B cell (primary cell): Measurements from ENCODE around the gene ADAMTS19. TPM values are rescaled to one million over a fixed set of nuclear protein-coding genes. Genes with fewer than 3 reads are reported as not detected.

ENCODE experiments used
- ATAC-seq: fragments of 200-7000 bp; cut with Tn5 transposase; one replicate; pipeline ENCODE4 v1.10.0; 2021; ENCODE audit warnings: low read depth, mild to moderate bottlenecking, moderate number of reproducible peaks, moderate library complexity
- CTCF ChIA-PET: fragments of 350-600 bp; sonication (Branson Sonifier 250); formaldehyde crosslinking; loops from one replicate; lab custom pipeline; 2021; ENCODE audit warnings: antibody characterized with exemption, inconsistent platforms; lab: Charles Lee
- POLR2A ChIA-PET: fragments of 350-600 bp; sonication (Branson Sonifier 250); formaldehyde crosslinking; loops from one replicate; lab custom pipeline; 2021; ENCODE audit warnings: antibody characterized with exemption; lab: Charles Lee
- DNase-seq: peaks from one replicate; pipeline ENCODE4 v3.0.0; 2013
- H2AFZ ChIP-seq: 2 replicates; pipeline ENCODE4 v1.6.1; 2012; ENCODE audit warnings: mild to moderate bottlenecking, low read depth, low read length; ENCODE audit not compliant: insufficient read depth, poor library complexity, severe bottlenecking
- H3K27ac ChIP-seq, 2 donors: 1 replicate in 1 of 2; 2 replicates in 1 of 2; pipeline ENCODE4 v1.5.1; 2012 to 2013; ENCODE audit warnings: low read length in 2 of 2, mild to moderate bottlenecking in 2 of 2, moderate library complexity in 1 of 2
- H3K27me3 ChIP-seq, 4 experiments: fragments of 200-600 bp in 1 of 4; sonication (generic) in 1 of 4; replicated peaks in 1 of 4; 1 replicate in 2 of 4; 2 replicates in 2 of 4; pipeline versions ENCODE4 v1.6.1 to v1.7.0; 2013 to 2016; ENCODE audit warnings: low read length in 3 of 4, mild to moderate bottlenecking in 2 of 4, mixed read lengths in 1 of 4, moderate library complexity in 1 of 4; ENCODE audit not compliant: insufficient read depth in 4 of 4, control insufficient read depth in 3 of 4; ENCODE audit errors: control extremely low read depth in 1 of 4
- H3K36me3 ChIP-seq, 2 experiments: replicated peaks in 1 of 2; 1 replicate in 1 of 2; 2 replicates in 1 of 2; pipeline versions ENCODE4 v1.6.1 to v1.7.1; 2013; ENCODE audit warnings: low read length in 1 of 2; ENCODE audit not compliant: insufficient read depth in 2 of 2, control insufficient read depth in 1 of 2; ENCODE audit errors: control extremely low read depth in 1 of 2, extremely low read depth in 1 of 2
- H3K4me1 ChIP-seq, 2 donors: fragments of 200-600 bp in 1 of 2; sonication (generic) in 1 of 2; 1 replicate in 1 of 2; 2 replicates in 1 of 2; pipeline versions ENCODE4 v1.5.1 to v1.6.1; 2013 to 2017; ENCODE audit warnings: low read length in 2 of 2; ENCODE audit not compliant: control insufficient read depth in 2 of 2, insufficient read depth in 2 of 2
- H3K4me2 ChIP-seq: replicated peaks from 2 replicates; pipeline ENCODE3; 2012; ENCODE audit warnings: mild to moderate bottlenecking, low read depth, low read length; ENCODE audit not compliant: poor library complexity, severe bottlenecking
- H3K4me3 ChIP-seq, 5 experiments: fragments of 200-600 bp in 1 of 5; sonication (generic) in 1 of 5; 1 replicate in 3 of 5; 2 replicates in 2 of 5; pipeline versions ENCODE4 v1.5.1 to v1.7.0; 2011 to 2016; ENCODE audit warnings: low read length in 4 of 5, mild to moderate bottlenecking in 4 of 5, low read depth in 2 of 5, control low read depth in 1 of 5, moderate library complexity in 1 of 5; ENCODE audit not compliant: insufficient read depth in 1 of 5; ENCODE audit errors: control extremely low read depth in 1 of 5, extremely low read depth in 1 of 5
- H3K79me2 ChIP-seq: fragments of 200-600 bp; sonication (generic); one replicate; pipeline ENCODE4 v1.6.0; 2016; ENCODE audit warnings: low read length; ENCODE audit not compliant: control insufficient read depth, insufficient read depth
- H3K9ac ChIP-seq: fragments of 200-600 bp; sonication (generic); 2 replicates; pipeline ENCODE4 v1.6.1; 2017; ENCODE audit warnings: mild to moderate bottlenecking, low read length, moderate library complexity
- H3K9me3 ChIP-seq, 3 donors: one replicate each; pipeline versions ENCODE4 v1.6.1 to v1.7.1; 2013; ENCODE audit warnings: low read length in 2 of 3; ENCODE audit not compliant: control insufficient read depth in 2 of 3, insufficient read depth in 1 of 3; ENCODE audit errors: control extremely low read depth in 1 of 3
- H4K20me1 ChIP-seq: 2 replicates; pipeline ENCODE4 v1.6.0; 2012; ENCODE audit warnings: mild to moderate bottlenecking, low read length; ENCODE audit not compliant: insufficient read depth, control insufficient read depth, poor library complexity, severe bottlenecking
- H3K27ac Mint-ChIP-seq: one replicate; pipeline ENCODE4 v1.8.0; 2021; ENCODE audit warnings: mixed read lengths
- H3K27me3 Mint-ChIP-seq: one replicate; pipeline ENCODE4 v1.8.0; 2021; ENCODE audit warnings: mixed read lengths
- H3K4me1 Mint-ChIP-seq: one replicate; pipeline ENCODE4 v1.8.0; 2021; ENCODE audit warnings: mixed read lengths
- H3K4me3 Mint-ChIP-seq: one replicate; pipeline ENCODE4 v1.8.0; 2021; ENCODE audit warnings: mixed read lengths
- H3K9me3 Mint-ChIP-seq: one replicate; pipeline ENCODE4 v1.8.0; 2022; ENCODE audit warnings: mixed read lengths; ENCODE audit not compliant: insufficient read depth
- CTCF ChIP-seq: fragments of 200-600 bp; IDR thresholded peaks from one replicate; pipeline ENCODE4 v1.8.0; 2022; ENCODE audit warnings: antibody characterized with exemption, mild to moderate bottlenecking
- EZH2 ChIP-seq: IDR thresholded peaks from 2 replicates; pipeline ENCODE4 v1.6.1; 2012; ENCODE audit warnings: borderline replicate concordance, low read depth, mild to moderate bottlenecking, moderate library complexity, low read length; ENCODE audit not compliant: insufficient read depth, poor library complexity, severe bottlenecking
- WGBS: methylation state at CpG from one replicate; pipeline ENCODE4 v1.1.5; 2013; ENCODE audit warnings: missing lambda C conversion rate; ENCODE audit not compliant: insufficient coverage; 5-methylcytosine and 5-hydroxymethylcytosine counted together
- intact Hi-C: fragments of 100-400 bp; cut with micrococcal nuclease; formaldehyde crosslinking; loops from one replicate; pipeline ENCODE4 v1.10.0; 2022
- polyA plus RNA-seq: library from polyadenylated mRNA; depleted of rRNA; stranded (reverse); fragments of >200 nt; gene quantifications from 2 replicates; pipeline ENCODE4 v1.2.3, GENCODE V29; 2012
- total RNA-seq, 2 donors: library from RNA; stranded (reverse); fragments of 120-200 nt in 1 of 2; gene quantifications; 1 replicate in 1 of 2; 2 replicates in 1 of 2; pipeline versions ENCODE4 v1.2.3 to v1.2.4, GENCODE V29; 2013 to 2022

The ADAMTS19 gene
- total and polyA plus RNA-seq, 2 donors (not counting 1 experiment from before 2014, with no cell fraction given) = not detected

GRCh38 chr5:129689045-129689444 lies 228.9 kb downstream of the ADAMTS19 start:
- CTCF ChIA-PET = no interaction called here
- H3K36me3 ChIP-seq = no peaks in the 10 kb centered on the region
- no peak overlapping the region for H3K9ac ChIP-seq
- no peak overlapping the region for H3K4me3 ChIP-seq
- DNase-seq (no peak), ATAC-seq (no peak)
- H2AFZ ChIP-seq = no peak overlapping the region
- H3K9me3 ChIP-seq = no peaks in the 10 kb centered on the region
- no peaks in the 10 kb centered on the region for H3K4me1 ChIP-seq
- Mint-ChIP-seq H3K9me3 (no peaks in the 10 kb centered on the region), H3K27me3 (no peaks in the 10 kb centered on the region), H3K4me1 (no peaks in the 10 kb centered on the region), H3K4me3 (no peak overlapping the region), H3K27ac (no peak overlapping the region)
- no peak overlapping the region for H3K4me2 ChIP-seq
- no peaks in the 10 kb centered on the region for H3K27me3 ChIP-seq
- H3K79me2 ChIP-seq = no peaks in the 10 kb centered on the region
- TF ChIP-seq EZH2 (no peak), CTCF (no peak)
- H3K27ac ChIP-seq = no peak overlapping the region
- no peaks in the 10 kb centered on the region for H4K20me1 ChIP-seq
- POLR2A ChIA-PET = no interaction called here
- intact Hi-C loops = no loop called here

GRCh38 chr5:129691220-129691619 lies 231.1 kb downstream of the ADAMTS19 start:
- intact Hi-C loops = no loop called here

More at GRCh38 chr5:129691220-129691619, 231.1 kb downstream of the ADAMTS19 start:
- Histone ChIP-seq H3K4me2 (no peak overlapping the region), H3K27me3 (no peaks in the 10 kb centered on the region), H4K20me1 (no peaks in the 10 kb centered on the region), H3K4me3 (no peak overlapping the region), H3K9me3 (no peaks in the 10 kb centered on the region), H3K36me3 (no peaks in the 10 kb centered on the region), H3K79me2 (no peaks in the 10 kb centered on the region), H3K9ac (no peak overlapping the region), H3K4me1 (no peaks in the 10 kb centered on the region), H3K27ac (no peak overlapping the region), H2AFZ (no peak overlapping the region)
- no peaks in the 10 kb centered on the region for H3K4me1 Mint-ChIP-seq
- H3K9me3 Mint-ChIP-seq = no peaks in the 10 kb centered on the region
- DNase-seq (no peak), ATAC-seq (no peak)
- no peak for TF ChIP-seq CTCF
- TF ChIP-seq EZH2 = no peak
- no peak overlapping the region for H3K27ac Mint-ChIP-seq
- POLR2A ChIA-PET = no interaction called here
- H3K27me3 Mint-ChIP-seq = no peaks in the 10 kb centered on the region
- H3K4me3 Mint-ChIP-seq = no peak overlapping the region
- no CpG with 5 or more reads among the region's 1 CpG for WGBS
- CTCF ChIA-PET = no interaction called here
